GM18867 (cell line): ENCODE measurements around the gene HS6ST3.

ENCODE experiments used
- ATAC-seq: cut with Tn5 transposase; IDR thresholded peaks from one replicate; pipeline ENCODE4 v1.9.1; 2021; ENCODE audit warnings: mild to moderate bottlenecking, moderate library complexity; ENCODE audit not compliant: unreplicated experiment

HS6ST3 gene

DNA sequence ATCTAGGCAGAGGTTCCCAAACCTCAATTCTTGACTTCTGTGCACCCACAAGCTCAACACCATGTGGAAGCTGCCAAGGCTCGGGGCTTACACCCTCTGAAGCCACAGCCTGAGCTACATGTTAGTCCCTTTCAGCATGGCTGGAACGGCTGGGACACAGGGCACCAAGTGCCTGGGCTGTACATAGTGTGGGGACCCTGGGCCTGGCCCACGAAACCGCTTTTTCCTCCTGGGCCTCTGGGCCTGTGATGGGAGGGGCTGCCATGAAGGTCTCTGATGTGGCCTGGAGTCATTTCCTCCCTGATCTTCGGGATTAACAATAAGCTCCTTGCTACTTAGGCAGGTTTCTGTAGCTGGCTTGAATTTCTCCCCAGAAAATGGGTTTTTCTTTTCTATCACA lies 108.1 kb downstream of the HS6ST3 start:
- no peak for ATAC-seq

DNA sequence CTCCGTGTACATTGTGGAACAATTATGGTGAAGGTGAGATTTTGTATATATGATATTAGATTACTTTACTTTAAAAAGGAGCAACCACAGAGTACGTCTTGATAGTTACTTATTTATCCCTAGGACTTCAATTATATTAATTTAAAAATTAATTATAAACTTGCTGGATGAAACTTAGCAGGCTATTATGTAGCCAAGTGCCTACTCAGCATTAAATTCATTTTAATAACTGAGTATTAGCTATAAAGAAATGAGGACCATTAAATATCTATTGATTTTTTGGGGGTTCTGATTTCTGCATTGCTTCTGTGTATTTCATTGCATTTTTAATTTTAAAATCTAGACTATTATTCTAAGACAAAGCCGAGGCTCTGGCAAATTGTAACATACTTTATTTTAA lies 109.4 kb downstream of the HS6ST3 start:
- no peak for ATAC-seq

DNA sequence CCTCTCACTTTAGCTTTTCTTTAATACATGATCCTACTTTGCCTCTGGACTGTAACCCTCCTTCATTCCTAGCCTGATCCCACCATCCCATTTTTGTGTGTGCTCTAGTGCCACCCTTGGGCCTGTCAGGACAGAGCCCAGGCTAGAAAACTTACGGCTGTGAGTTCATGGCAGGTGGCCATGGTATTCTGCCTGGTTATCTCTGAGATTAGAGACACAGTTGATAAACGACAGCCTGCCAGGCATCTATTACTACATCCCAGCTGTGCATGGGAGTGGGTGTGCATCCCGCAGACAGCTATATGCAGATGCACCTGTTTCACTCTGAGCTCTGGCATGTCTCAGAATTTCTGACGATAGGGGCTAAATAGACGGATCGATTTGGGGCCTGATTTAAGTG lies 110.9 kb downstream of the HS6ST3 start:
- ATAC-seq = no peak

DNA sequence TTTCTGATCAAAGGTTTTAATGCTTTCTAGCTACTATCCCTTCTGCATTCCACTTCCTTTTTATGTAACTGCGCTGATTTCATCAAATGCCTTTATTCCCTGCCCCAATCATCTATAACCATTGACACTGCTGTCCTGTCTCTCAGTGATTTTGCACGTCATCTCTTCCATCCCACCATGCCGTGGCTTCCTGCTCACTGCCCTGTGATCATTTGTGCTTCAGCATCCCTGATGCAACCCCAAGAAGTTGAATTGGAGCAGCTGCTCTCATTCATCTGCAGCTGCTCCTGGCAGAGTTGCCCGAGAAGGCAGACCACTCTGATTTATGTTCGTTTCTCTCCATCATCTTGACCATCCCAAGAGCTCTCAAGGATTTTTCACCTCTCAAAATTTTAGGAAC lies 112.4 kb downstream of the HS6ST3 start:
- no peak for ATAC-seq

DNA sequence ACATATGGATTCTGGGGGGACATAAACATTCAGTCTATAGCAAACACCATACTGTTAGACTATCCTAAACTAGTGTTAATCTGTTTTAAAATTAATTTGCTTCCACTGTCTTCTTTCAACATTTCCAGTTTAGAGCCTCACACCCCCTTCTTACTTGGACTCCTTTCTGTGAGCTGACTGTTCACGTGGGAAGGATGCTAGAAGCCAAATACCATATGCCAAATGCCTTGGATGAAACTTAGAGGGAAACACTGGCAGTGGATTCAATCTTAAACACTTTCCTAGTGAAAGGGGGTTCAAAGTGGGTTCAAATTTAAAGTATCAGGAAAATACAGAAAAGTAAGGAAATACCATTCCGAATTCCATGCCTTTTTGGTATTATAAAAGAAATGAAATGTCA lies 113.6 kb downstream of the HS6ST3 start:
- no peak for ATAC-seq

DNA sequence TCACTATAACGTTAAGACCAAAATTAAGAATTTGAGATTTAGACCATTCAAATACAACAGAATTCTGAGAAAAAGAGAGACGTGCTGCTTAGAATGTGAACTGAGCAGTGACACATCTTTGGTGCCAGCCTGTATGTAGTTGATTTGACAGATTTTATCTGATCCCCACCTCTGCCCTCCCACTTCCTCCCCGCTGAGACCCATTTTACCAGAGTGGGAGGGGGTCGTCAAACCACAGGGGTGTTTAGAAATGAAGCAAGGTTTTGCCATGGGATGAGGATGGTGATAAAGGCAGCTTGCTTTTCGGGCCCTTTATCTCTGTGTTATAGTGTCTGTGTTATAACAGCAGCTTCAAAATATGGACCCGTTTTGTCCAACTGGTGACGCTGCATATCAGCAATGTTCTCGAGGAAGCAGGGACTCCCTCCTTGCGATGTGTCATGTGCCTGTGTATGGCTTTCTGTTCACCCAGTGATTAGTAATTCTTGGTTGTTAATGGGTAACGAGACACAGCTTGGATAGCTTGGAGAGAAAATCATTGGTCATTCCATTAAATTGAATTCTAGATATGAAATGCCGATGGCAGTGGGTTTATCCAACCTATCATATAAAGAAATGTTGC lies 125.0 kb downstream of the HS6ST3 start:
- no peak for ATAC-seq

DNA sequence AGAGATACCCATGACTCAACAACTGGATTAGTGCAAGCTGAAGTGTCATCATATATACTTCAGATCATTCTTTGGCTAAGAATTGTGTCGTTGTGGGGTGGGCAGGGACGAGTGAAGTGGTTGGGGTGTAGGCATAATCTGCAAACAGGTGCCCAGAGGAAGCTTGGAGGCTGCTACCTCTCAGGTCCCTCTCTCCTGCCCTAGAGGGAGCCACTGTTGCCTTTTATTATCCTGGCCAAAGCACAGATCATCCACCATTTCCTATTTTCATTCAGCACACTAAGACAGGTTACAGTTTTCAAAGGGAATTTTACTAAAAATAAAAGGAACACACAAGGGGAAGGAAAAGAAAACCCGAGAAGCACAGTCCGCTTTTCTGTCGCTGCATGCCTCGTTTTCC lies 126.6 kb downstream of the HS6ST3 start:
- ATAC-seq = no peak

DNA sequence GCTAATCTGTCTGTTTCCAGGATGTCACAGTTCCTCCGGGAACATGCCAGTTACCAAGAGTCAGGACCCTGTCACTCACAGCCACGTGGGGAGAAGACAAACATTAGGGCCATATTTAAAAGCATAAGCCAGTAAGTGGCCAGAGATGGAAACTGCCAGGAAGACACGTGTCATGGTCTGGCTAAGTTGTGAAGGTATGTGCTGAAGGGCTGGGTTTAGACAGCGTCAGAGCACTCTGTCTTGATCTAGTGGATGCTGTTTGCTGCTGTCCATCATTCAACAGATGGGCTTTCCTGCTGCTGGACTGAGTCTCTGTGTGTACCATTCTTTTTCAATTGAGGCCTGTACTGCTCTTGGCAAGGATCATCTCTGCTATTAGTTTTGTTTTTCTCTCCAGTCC lies 128.6 kb downstream of the HS6ST3 start:
- no peak for ATAC-seq

DNA sequence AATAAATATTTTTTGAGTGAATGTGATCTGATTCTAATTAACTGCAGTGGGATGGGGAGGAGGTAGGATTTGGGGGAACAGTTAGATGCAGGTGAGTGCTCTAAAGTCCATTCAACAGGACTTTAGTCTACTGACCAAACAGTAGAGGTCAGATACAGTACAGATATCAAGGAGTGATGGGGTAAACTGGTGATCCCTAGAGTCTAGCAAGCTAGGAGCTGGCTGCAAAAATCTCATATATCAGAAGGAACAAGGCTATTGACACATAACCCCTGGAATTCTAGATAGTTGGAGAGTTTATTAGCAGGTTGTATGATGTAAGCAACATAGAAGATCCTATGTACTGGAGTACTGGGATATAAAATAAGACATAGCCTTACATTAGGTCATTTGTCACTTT lies 131.6 kb downstream of the HS6ST3 start:
- no peak for ATAC-seq

DNA sequence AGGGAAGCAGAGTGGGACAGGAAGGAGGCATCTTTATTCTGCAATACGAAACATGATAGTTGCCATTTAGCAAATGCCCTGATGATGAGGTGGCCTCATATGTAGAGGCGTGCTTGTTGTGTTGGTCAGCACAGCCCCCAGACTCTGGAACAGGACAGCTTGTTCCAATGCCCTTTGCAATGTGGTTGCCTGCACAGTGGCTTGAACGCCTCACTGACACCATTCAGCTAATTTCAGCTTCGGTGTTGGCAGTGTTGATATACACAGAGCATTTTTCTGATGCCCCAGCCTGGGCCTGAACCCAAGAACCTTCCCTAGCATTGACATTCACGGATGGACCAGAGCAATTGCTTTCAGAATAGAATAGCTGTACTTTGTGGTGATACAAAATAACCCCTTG lies 133.3 kb downstream of the HS6ST3 start:
- no peak for ATAC-seq

DNA sequence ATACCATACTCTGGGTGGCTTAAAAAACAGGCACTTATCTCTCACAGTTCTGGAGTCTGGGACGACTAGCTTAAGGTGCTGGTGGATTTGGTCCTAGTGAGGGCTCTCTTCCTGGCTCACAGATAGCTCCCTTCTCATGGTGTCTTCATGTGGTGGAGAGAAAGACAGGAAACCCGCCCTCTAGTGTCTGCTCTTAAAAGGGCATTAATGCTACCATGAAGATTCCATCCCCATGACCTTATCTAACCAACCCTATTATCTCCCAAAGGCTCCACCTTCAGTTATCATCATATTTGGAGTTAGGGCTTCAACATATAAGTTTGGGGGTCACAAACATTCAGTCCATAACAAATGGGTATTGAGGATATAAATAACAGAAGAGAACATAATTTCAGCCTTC lies 139.4 kb downstream of the HS6ST3 start:
- peak; percentile 82 for ATAC-seq

DNA sequence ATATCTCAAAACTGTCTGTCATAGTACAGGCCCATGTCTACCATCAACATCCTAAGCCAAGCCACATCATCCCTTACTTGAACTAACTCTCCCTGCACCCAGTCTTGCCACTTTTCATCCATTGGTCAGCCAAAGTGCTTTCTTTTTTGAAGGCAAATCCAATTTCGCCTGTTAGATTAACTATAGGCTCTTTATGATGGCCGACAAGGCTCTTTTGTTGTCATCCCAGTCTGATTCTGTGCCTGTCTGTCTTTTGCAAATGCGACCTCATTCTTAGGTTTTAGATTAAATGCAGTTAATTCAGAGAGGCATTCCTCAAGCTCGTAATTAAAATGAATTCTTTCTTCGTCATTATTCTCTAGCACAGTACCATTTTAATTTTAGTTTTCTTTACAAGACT lies 148.3 kb downstream of the HS6ST3 start:
- ATAC-seq = no peak

DNA sequence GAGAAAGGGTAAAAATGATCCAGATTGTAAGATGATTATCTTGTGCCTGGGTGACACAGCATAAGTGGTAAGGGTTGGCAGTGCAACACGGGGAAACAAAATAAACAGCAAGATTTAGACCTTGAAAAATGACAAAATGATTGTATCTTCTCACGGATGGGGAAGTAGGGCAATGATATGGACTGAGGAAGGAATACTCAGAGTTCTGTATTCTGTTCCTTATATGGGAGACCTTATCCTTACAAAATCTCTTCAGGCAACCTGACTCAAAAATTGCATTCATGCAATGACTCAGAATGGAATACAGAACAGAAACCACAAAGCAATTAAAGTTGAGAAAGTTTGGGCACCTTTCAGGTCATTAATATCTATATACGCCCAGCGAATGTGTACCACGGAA lies 149.0 kb downstream of the HS6ST3 start:
- no peak for ATAC-seq

DNA sequence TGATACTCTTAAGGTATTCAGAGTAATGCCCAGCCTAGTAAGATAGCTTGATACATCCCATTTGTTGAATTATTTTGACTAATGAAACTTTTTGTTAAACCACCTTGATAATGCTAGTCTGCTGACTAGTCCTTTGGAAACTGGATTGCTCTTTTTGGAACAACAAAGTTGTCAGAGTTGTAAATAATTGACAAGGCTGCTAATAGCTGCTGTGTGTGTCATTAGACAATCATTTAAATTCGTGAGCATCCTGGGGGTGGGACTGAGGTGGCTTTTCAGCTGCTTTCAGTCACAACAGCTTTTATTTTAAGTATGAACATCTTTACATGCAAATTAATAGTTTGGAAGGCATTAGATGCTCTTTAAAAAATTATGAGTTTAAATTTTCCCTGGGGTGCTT lies 153.5 kb downstream of the HS6ST3 start:
- no peak for ATAC-seq

DNA sequence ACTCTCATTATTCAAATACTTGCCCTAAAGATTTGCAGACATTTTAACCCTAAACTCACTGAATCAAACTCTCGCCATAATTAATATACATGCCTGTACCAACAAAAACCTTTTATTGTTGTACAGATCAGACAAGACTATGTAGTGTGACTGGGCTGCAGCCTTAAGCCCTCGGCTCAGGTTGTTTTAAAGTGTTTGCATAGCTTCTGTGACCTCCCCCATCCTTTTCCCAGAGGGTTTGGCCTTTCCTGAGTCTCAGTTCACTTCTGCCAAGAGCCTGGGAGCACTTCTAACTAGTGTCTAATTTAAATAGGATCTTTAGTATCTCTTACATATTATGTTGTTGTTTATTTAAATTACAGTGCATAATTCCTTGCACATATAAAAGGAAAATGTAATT lies 158.2 kb downstream of the HS6ST3 start:
- no peak for ATAC-seq

DNA sequence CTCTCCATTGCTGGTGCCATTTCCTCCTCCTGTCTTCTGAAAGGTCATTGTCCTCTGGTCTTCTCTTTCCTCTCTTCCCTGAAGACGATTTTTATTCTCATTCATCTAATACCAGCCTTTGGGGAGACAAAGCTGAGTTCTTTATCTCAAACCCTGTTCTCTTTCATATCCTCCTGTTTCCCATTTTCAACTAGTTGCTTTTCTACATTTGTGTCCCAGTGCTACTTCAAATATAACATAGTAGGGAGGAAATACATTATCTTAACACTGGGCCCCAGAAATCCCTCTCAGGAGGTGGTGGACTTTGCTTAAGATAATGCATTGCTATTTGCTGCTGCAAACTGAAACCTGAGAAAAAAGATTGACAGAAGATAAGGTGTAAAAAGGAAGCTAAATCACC lies 159.1 kb downstream of the HS6ST3 start:
- no peak for ATAC-seq

DNA sequence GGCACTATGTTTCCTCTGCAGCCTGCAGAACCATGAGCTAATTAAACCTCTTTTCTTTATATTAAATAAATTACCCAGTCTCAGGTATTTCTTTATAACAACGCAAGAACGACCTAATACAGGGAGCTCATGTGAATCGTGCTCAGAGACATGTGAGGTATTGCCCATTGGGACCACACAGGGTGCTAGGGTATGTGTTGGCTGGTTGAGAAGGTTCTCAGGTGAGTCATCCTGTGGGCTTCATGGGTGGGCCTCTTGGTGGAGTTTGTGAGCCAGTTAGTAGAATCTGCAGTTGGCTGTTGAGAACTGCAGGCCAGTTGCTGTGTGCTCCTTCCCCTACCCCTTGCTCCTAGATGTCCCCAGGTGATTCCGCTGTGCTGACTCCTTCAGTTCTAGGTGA lies 163.0 kb downstream of the HS6ST3 start:
- no peak for ATAC-seq

DNA sequence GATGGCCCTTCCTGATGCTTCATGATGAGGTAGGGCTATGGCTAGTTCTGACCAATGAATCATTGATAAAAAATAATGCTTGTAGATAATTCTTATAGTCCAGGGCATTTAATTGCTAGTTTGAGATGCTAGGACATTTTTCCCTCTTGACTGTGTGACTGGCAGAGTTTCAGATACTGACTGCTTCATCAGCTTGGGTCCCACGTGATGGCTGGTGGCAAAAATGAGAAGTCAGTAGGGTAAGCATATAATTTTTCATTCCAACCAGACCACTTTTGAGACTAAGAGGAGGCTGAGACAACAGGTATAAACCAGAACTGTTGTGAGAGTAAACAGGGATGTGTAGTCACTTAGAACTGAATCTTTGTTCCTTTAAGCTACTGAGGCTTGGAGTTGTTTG lies 183.3 kb downstream of the HS6ST3 start:
- no peak for ATAC-seq

DNA sequence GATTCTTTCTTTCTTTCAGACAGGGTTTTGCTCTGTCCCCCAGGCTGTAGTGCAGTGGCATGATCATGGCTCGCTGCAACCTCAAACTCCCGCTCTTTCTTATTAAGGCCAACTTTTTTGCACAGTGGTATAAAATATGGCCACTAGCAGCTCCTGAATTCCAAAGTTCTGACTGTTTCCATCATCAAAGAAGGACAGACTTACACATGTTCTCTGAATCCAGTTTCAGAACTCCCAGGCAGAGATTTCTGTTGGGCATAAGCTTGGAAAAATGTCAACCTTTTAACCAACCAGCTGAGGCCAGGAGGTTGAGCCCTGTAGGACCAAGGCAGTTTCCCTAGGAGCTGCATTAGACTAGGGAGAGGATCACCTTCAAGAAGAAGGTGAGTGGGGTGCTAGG lies 184.1 kb downstream of the HS6ST3 start:
- ATAC-seq = no peak

DNA sequence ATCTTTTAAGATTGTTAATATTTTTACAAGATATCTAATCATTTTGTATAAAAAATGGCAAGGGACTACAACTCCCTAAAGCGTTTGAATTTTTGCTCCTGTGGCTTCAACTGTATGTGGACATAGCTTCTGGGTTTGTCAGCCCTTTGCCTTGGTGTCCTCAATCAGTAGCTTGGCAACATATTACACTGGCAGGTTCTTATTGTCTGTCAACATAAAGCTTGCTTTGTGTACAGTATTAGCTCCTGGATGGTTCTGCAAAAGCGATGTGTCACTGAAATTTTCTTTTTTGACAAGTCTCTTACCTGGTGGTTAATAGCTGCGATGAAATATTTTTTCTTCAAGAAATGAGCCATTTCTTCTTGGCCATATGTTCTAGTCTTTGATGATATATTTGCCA lies 190.0 kb downstream of the HS6ST3 start:
- no peak for ATAC-seq

DNA sequence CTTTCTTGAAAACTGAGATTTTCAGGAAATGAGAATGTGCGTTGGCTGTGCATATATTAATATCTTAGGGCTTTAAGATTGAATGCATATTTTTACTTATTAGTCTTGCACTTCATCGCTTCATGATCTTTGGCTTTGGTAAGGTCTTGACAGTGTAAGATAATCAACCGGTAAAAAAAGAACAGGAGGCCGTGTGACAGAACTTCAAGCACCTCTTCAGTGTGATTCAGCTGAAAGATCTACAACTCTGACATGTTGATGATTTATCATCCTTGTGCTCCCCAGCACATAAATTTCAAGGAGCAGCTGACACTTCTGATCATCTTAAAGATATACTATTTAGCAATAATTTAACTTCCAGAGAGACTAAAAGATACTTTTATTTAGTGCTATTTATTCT lies 195.1 kb downstream of the HS6ST3 start:
- no peak for ATAC-seq

DNA sequence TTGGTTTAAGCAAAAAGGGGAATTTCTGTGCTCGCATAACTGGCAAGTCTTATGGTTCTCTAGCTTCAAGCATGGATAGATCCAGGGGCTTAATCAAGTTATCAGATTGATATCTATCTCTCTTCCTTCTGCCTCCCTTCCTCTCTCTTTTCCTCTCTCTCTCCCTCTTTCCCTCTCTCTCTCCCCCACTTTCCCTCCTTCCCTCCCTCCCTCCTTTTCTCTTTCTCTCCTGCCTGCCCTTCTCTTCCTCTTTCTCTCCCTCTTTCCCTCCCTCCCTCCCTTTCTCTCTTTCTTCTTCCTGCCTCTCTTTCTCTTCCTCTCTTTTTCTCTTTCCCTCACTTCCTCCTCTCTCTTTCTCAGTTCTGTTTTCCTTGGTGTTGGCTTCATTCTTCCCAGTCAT lies 195.8 kb downstream of the HS6ST3 start:
- ATAC-seq = no peak
